ENCODE data around the gene CBY1.

The CBY1 gene

DNA sequence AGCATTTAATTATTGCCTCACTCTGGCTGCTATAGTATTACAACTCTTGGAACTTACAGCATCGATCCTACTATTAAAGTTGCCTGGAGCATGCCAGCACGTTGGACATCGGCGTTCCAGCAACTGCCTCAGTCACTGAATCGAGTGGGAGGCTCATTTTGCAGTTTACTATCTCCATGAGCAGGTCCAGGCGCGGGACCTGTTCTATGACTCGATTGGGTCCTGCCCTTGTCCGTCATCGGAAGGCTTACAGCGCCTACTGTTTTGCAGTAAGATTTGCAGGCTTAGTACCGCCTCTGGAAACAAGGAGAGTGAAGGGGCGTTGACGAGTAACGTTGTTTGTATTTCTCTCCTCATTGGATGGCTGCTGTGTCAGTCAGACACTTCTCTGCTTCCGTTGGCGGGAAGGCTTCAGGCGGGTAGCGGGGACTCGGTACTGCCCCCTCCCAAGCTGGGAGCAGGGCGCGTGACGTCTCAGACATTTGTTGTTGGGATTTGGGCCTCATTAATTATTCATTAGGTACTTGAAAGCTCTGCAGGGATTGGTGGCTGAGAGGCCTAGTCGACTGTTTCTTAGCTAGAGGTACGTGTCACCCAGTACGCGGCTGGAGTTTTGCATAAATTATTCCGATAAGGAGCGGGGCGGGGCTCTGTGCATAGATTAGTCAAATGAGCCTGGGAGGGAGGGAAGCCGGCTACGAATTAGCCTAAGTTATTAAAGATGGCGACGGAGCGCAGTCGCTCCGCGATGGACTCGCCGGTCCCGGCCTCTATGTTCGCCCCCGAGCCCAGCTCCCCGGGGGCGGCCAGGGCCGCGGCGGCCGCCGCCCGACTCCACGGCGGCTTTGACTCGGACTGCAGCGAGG, 49.0 kb downstream of the CBY1 start, which contains the start of gene GTPBP1:
GTPBP1 (plus strand) TSS at position 710 of the 866 bp plus-strand sequence; CDS start at position 722, 12 bp downstream.
- DNase-seq = peak; percentile 100

GRCh38 chr22:38706101-38706900, 49.9 kb downstream of the CBY1 start:
- no peak for DNase-seq

- DNase-seq = no peak
Observed at GRCh38 chr22:38706901-38707195, 50.4 kb downstream of the CBY1 start.

GRCh38 chr22:38707346-38707745, 50.9 kb downstream of the CBY1 start:
- DNase-seq = no peak

DNA sequence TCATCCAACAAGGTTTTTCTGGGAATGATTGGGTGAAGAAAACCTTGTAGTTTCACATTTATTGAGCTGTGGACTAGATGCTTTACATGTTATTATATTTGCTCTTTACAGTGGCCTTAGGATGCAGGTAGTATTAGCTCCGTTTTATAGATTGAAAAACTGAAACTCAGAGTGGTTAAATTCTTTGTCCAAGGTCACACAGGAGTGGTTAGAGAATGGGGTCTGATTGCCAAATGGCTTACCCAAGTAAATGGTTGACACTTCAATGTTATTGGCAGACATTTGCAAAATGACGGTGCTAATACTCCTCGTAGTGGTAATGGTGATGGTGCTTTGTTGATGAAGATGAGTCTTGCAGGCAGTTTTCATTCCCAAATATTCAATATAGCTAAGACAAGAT, 51.5 kb downstream of the CBY1 start:
- no peak for DNase-seq

GRCh38 chr22:38709306-38709705, 52.9 kb downstream of the CBY1 start:
- no peak for DNase-seq

DNA sequence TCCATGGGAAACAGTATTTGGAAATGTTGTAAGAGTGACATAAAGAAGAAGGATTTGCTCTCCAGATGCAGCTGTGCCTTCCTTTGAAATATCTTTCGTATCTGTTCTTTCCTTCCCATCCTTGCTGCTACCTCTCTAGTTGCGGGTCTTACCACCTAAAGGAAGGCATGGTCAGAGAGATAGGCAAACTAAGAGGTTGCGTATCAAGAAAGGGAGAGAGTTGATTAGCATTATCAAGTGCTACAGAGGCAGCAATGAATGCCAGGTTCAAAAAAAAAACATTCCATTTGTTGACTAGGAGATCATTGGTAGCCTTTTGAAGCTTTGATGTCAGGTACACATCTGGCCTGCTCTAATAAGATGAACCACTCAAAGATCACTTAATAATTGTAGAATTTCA, 53.9 kb downstream of the CBY1 start:
- no peak for DNase-seq

GRCh38 chr22:38710866-38711265, 54.4 kb downstream of the CBY1 start:
- no peak for DNase-seq

DNA sequence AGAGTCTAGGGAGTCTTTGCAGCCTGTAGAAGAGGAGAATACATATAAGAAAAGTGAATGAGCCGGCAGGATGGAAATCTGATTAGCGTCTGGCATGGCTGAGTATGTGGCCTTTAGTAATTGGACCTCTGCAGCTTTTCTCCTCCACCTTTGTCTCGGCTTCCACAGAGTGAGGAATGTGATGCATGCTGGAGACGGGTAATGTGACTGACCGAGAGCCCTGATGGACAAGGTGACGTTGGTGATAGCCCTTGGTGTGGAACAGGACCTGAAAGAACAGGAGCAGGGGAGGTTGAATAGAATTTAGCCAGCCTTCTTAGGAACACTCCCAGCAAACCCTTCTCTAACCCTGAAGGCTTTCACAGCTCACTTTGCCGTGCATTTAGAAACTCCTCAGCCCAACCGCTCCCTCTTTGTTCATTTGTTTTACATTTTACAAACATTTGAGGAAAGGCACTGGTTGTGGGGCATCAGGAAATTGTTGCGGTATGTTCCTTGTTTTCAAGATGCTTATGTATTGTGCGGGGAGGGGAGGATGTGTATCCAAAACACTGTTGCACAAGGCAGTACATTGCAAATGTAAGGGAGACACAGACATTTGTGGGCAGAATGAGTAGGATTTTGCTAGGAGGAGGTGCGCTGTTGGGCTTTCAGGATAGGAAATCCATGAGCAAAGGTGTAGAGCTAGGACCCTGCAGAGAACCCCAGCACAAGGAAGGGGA, 56.2 kb downstream of the CBY1 start:
- no peak for DNase-seq

GRCh38 chr22:38713921-38714320, 57.5 kb downstream of the CBY1 start:
- no peak for DNase-seq

DNA sequence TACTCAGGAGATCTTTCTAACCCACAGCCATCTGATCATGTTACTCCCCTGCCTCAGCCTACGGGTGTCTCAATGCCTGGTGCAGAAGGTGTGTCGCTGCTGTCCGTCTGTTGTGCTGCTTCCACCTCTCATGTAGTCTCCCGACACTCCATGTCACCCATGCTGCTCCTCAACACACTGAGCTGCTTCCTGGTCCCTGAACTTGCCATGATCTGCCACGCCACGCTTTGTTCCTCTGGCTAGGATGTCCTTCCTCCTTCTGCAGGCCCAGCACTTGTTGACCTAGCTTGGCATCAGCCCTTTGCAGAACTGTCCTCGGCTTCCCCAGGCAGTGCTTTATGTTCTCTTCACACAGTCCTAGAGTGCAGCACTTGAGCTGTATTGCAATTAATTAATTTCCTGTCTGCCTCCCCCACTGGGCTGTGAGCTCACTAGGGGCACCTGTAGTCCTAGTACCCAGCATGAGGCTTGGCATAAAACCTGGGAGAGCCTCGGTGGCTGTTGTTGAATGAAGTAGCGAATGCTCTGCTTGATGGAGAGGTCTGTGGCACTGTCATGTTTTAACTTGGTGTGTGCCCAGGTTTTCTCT, 58.8 kb downstream of the CBY1 start:
- no peak for DNase-seq

- no peak for DNase-seq
Observed at GRCh38 chr22:38715852-38716251, 59.4 kb downstream of the CBY1 start.

DNA sequence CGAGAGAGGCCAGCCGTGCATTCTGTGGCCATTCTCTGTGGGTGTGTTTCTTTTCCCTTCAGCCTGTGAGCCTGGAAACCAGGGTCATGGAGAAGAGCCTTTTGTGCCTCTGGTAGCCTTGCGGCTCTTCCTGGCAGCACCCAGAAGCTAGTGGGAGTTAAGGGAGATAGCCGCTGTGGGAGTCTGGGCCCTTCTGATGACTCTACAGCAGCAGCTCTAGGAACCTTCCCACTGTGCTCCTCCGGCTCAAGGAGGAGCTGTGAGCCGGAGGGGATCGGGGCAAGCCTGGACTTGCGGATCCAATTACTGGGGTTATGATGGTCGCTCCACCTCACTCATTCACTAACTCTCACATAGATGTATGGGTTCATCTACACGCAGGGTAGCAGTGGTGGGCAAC, 59.8 kb downstream of the CBY1 start:
- DNase-seq = no peak

- DNase-seq = no peak
Observed at GRCh38 chr22:38716826-38717225, 60.4 kb downstream of the CBY1 start.

DNA sequence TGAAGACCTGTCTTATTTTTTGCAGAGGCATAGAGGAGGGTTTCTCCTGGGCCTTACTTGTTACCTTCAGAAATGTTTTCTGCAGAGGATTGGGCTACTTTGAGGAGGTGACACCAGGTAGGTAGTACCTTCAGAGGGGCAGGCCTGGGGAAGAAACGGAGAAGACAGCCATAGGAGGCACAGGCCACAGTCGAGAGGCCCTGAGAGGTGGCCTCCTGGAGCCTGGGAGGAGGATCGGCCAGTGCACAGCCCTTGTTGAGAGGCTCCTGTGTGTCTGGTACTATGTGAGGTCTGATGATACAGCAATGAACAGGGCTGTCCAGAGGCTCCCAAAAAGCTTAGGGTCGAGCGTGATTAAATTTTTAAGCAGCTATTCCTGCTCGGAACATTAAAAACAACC, 60.8 kb downstream of the CBY1 start:
- no peak for DNase-seq

GRCh38 chr22:38718414-38718813, 62.0 kb downstream of the CBY1 start:
- DNase-seq = no peak

- no peak for DNase-seq
Observed at GRCh38 chr22:38719196-38719595, 62.8 kb downstream of the CBY1 start.

- DNase-seq = no peak
Observed at GRCh38 chr22:38720350-38720749, 63.9 kb downstream of the CBY1 start.

- DNase-seq = no peak
Observed at GRCh38 chr22:38721551-38721950, 65.1 kb downstream of the CBY1 start.
